GM19035 (cell line): ENCODE data around the gene IL17RE.
"Not testable (repeated sequence)": the region's sequence is repeated elsewhere in the genome, so short reads cannot be mapped to it uniquely, and the experiment has no call there.

ENCODE experiments used
- ATAC-seq: cut with Tn5 transposase; IDR thresholded peaks from one replicate; pipeline ENCODE4 v1.9.1; 2021; ENCODE audit not compliant: unreplicated experiment

IL17RE gene

GRCh38 chr3:9902372-9903237 lies at the start of gene IL17RE:
TSS of gene IL17RE (plus strand) at chr3:9902848. CDS start at chr3:9902933, 85 bp downstream.
- no peak for ATAC-seq

GRCh38 chr3:9854291-9854940 lies 48.2 kb upstream of the IL17RE start:
- not testable (repeated sequence) for ATAC-seq

GRCh38 chr3:9855594-9855993 lies 47.1 kb upstream of the IL17RE start:
- ATAC-seq: no peak

- no peak for ATAC-seq
These were observed 43.1 kb upstream of the IL17RE start for GRCh38 chr3:9859530-9860025.

- no peak for ATAC-seq
These were observed 41.4 kb upstream of the IL17RE start for GRCh38 chr3:9861201-9861600.

GRCh38 chr3:9861626-9862130 lies 41.0 kb upstream of the IL17RE start:
- no peak for ATAC-seq

- no peak for ATAC-seq
These were observed 40.1 kb upstream of the IL17RE start for GRCh38 chr3:9862391-9863057.

GRCh38 chr3:9863058-9863772 lies 39.4 kb upstream of the IL17RE start:
- ATAC-seq: no peak

GRCh38 chr3:9864200-9864927 lies 38.3 kb upstream of the IL17RE start:
- no peak for ATAC-seq

GRCh38 chr3:9865125-9865637 lies 37.5 kb upstream of the IL17RE start:
- ATAC-seq: not testable (repeated sequence)

GRCh38 chr3:9866639-9867038 lies 36.0 kb upstream of the IL17RE start:
- ATAC-seq: no peak

GRCh38 chr3:9867106-9867505 lies 35.5 kb upstream of the IL17RE start:
- no peak for ATAC-seq

- ATAC-seq: no peak
These were observed 32.7 kb upstream of the IL17RE start for GRCh38 chr3:9869955-9870354.

- ATAC-seq: no peak
These were observed 31.7 kb upstream of the IL17RE start for GRCh38 chr3:9870978-9871377.

- not testable (repeated sequence) for ATAC-seq
These were observed 30.6 kb upstream of the IL17RE start for GRCh38 chr3:9872067-9872466.

GRCh38 chr3:9875448-9875847 lies 27.2 kb upstream of the IL17RE start:
- ATAC-seq: no peak

- ATAC-seq: not testable (repeated sequence)
These were observed 26.4 kb upstream of the IL17RE start for GRCh38 chr3:9876255-9876654.

GRCh38 chr3:9876991-9877390 lies 25.7 kb upstream of the IL17RE start:
- ATAC-seq: no peak

- ATAC-seq: no peak
These were observed 23.9 kb upstream of the IL17RE start for GRCh38 chr3:9878700-9879099.
